OCI-LY1 (cell line): ENCODE measurements around the gene PRKCH.

ENCODE experiments used
- EZH2 ChIP-seq: fragments of 200-600 bp; sonication (generic), shearing (Covaris generic); IDR thresholded peaks from 2 replicates; pipeline ENCODE4 v1.8.0; 2017; ENCODE audit warnings: borderline replicate concordance, mixed run types, mild to moderate bottlenecking, antibody characterized with exemption, low read length, moderate library complexity, mixed read lengths
- TF ChIP-seq, protein P1 (sequence below): fragments of 200-600 bp; sonication (generic), shearing (Covaris generic); IDR thresholded peaks from 2 replicates; pipeline ENCODE4 v1.5.1; 2017; ENCODE audit warnings: mild to moderate bottlenecking, antibody characterized with exemption, low read length, moderate library complexity, mixed read lengths

DNA sequence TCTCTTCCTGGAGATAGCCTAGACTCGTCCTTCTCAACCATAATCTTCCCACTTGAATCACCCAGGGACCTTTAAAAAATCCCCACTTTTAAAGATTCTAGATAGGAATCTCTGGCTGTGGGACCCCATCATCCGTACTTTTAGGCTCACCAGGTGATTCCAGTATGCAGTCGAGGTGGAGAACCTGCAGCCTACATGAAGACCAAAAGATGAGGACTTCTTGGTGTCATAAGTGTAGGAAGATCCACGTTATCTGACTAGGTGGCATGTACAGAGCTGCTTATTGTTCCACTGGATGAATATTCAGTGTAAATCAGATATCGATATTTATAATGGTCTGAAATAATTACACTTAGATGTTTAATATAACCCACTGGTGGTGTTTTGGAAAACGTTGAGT lies 2.6 kb downstream of the PRKCH start:
- TF ChIP-seq, protein P1, sequence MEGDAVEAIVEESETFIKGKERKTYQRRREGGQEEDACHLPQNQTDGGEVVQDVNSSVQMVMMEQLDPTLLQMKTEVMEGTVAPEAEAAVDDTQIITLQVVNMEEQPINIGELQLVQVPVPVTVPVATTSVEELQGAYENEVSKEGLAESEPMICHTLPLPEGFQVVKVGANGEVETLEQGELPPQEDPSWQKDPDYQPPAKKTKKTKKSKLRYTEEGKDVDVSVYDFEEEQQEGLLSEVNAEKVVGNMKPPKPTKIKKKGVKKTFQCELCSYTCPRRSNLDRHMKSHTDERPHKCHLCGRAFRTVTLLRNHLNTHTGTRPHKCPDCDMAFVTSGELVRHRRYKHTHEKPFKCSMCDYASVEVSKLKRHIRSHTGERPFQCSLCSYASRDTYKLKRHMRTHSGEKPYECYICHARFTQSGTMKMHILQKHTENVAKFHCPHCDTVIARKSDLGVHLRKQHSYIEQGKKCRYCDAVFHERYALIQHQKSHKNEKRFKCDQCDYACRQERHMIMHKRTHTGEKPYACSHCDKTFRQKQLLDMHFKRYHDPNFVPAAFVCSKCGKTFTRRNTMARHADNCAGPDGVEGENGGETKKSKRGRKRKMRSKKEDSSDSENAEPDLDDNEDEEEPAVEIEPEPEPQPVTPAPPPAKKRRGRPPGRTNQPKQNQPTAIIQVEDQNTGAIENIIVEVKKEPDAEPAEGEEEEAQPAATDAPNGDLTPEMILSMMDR: no peak
- TF ChIP-seq EZH2: no peak
